Measurements from ENCODE around the gene CCDC197. TPM values are rescaled to one million over a fixed set of nuclear protein-coding genes. Genes with fewer than 3 reads are reported as not detected.

Gene CCDC197
- total RNA-seq, 1 donor from 2014 or later, result not detected

GRCh38 chr14:93967637-93968250 is 29.4 kb upstream of the CCDC197 start:
- no peak for TF ChIP-seq CTCF (IDR thresholded peaks at IDR 0.05)
- Mint-ChIP-seq H3K27ac (no peak overlapping the region), H3K27me3 (ENCODE audit: insufficient read depth, low read depth) (peaks cover 4% of the 10 kb centered on the region), H3K9me3 (no peaks in the 10 kb centered on the region), H3K4me1 (no peaks in the 10 kb centered on the region), H3K4me3 (no peak overlapping the region), H3K36me3 (no peaks in the 10 kb centered on the region)
- no peak for DNase-seq (ENCODE audit: low spot score)
- Histone ChIP-seq H2AFZ (replicated peaks) (no peak overlapping the region), H3K36me3 (no peaks in the 10 kb centered on the region), H3K4me3 (no peak overlapping the region), H3F3A (ENCODE audit: low read depth) (no peaks in the 10 kb centered on the region), H3K27ac (no peak overlapping the region), H3K27me3 (no peaks in the 10 kb centered on the region), H3K9ac (no peak overlapping the region), H3K4me1 (no peaks in the 10 kb centered on the region), H3K9me3 (ENCODE audit: low read depth) (no peaks in the 10 kb centered on the region), H4K20me1 (ENCODE audit: low read depth) (no peaks in the 10 kb centered on the region), H3K4me2 (no peak overlapping the region), H3K79me2 (ENCODE audit: low read depth) (no peaks in the 10 kb centered on the region)

GRCh38 chr14:93969082-93969828 is 27.8 kb upstream of the CCDC197 start:
- Mint-ChIP-seq H3K4me1 (peaks cover 4% of the 10 kb centered on the region), H3K27me3 (ENCODE audit: insufficient read depth, low read depth) (peaks cover 4% of the 10 kb centered on the region), H3K36me3 (no peaks in the 10 kb centered on the region), H3K4me3 (no peak overlapping the region), H3K27ac (peak overlapping the region; percentile 85), H3K9me3 (no peaks in the 10 kb centered on the region)
- Histone ChIP-seq H3K9me3 (ENCODE audit: low read depth) (no peaks in the 10 kb centered on the region), H3K36me3 (no peaks in the 10 kb centered on the region), H3K4me1 (peaks cover 8% of the 10 kb centered on the region), H3K9ac (no peak overlapping the region), H4K20me1 (ENCODE audit: low read depth) (no peaks in the 10 kb centered on the region), H2AFZ (replicated peaks) (no peak overlapping the region), H3K27me3 (no peaks in the 10 kb centered on the region), H3K4me2 (no peak overlapping the region), H3K27ac (no peak overlapping the region), H3F3A (ENCODE audit: low read depth) (no peaks in the 10 kb centered on the region), H3K4me3 (no peak overlapping the region), H3K79me2 (ENCODE audit: low read depth) (no peaks in the 10 kb centered on the region)
- no peak for TF ChIP-seq CTCF (IDR thresholded peaks at IDR 0.05)
- TF ChIP-seq EZH2phosphoT487 (IDR thresholded peaks at IDR 0.05), result no peak
- no peak for TF ChIP-seq EZH2 (IDR thresholded peaks at IDR 0.05)
- DNase-seq (ENCODE audit: low spot score), result no peak

- Histone ChIP-seq H2AFZ (replicated peaks) (no peak overlapping the region), H3K9ac (no peak overlapping the region), H3K4me3 (no peak overlapping the region), H3K79me2 (ENCODE audit: low read depth) (no peaks in the 10 kb centered on the region), H3K36me3 (no peaks in the 10 kb centered on the region), H4K20me1 (ENCODE audit: low read depth) (no peaks in the 10 kb centered on the region), H3K4me2 (no peak overlapping the region), H3K27me3 (no peaks in the 10 kb centered on the region), H3K4me1 (peaks cover 12% of the 10 kb centered on the region), H3K9me3 (ENCODE audit: low read depth) (no peaks in the 10 kb centered on the region), H3F3A (ENCODE audit: low read depth) (no peaks in the 10 kb centered on the region), H3K27ac (no peak overlapping the region)
- peak; percentile 32 for DNase-seq (ENCODE audit: low spot score)
- Mint-ChIP-seq H3K4me1 (peaks cover 9% of the 10 kb centered on the region), H3K27ac (no peak overlapping the region), H3K27me3 (ENCODE audit: insufficient read depth, low read depth) (peaks cover 6% of the 10 kb centered on the region), H3K9me3 (no peaks in the 10 kb centered on the region), H3K36me3 (no peaks in the 10 kb centered on the region), H3K4me3 (no peak overlapping the region)
- peak; percentile 45 for TF ChIP-seq CTCF (IDR thresholded peaks at IDR 0.05)
- TF ChIP-seq EZH2 (IDR thresholded peaks at IDR 0.05), result no peak
- TF ChIP-seq EZH2phosphoT487 (IDR thresholded peaks at IDR 0.05), result no peak
These were observed 26.5 kb upstream of the CCDC197 start for GRCh38 chr14:93970585-93970964.

Measured in neural progenitor cell (in vitro differentiated cells).